WTC11 (cell line): ENCODE measurements around the gene TMEM200A.

Experiments used
- TF ChIP-seq, protein P1 (sequence below): fragments of 200-600 bp; IDR thresholded peaks from 2 replicates; pipeline ENCODE4 v1.8.0; 2022; ENCODE audit warnings: antibody characterized with exemption
- TF ChIP-seq, protein P2 (sequence below): sonication (generic); formaldehyde crosslinking; IDR thresholded peaks from 2 replicates; pipeline ENCODE4 v1.8.0; 2022; ENCODE audit warnings: missing genetic modification reagents
- TF ChIP-seq, protein P3 (sequence below): sonication (generic); formaldehyde crosslinking; IDR thresholded peaks from 2 replicates; pipeline ENCODE4 v1.8.0; 2022; ENCODE audit warnings: mild to moderate bottlenecking, missing genetic modification reagents
- TF ChIP-seq, protein P4 (sequence below): sonication (generic); formaldehyde crosslinking; IDR thresholded peaks from 2 replicates; pipeline ENCODE4 v1.8.0; 2022; ENCODE audit warnings: mild to moderate bottlenecking, missing genetic modification reagents
- TF ChIP-seq, protein P5 (sequence below): sonication (generic); formaldehyde crosslinking; IDR thresholded peaks from 2 replicates; pipeline ENCODE4 v1.8.1; 2023; ENCODE audit warnings: mild to moderate bottlenecking, moderate library complexity, missing genetic modification reagents

DNA sequence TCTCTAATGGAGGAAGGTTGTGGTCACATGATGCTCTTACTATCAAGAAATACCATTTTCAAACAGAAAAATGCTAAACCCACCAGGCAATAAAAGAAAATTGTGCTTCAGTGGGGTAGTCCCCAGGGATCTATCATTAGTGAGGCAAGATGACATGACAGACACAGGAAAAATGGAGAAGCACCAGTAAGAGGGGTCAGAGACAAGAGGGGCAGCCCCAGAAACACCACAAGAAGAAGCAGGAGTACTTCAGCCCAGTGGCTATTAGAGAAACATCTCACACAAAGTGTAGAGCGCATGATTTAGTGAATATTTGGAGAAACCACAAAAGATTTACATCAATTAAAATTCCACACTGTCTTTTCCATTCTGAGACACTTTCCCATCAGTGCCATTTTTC is 10.2 kb upstream of the TMEM200A start:
- TF ChIP-seq, protein P1, sequence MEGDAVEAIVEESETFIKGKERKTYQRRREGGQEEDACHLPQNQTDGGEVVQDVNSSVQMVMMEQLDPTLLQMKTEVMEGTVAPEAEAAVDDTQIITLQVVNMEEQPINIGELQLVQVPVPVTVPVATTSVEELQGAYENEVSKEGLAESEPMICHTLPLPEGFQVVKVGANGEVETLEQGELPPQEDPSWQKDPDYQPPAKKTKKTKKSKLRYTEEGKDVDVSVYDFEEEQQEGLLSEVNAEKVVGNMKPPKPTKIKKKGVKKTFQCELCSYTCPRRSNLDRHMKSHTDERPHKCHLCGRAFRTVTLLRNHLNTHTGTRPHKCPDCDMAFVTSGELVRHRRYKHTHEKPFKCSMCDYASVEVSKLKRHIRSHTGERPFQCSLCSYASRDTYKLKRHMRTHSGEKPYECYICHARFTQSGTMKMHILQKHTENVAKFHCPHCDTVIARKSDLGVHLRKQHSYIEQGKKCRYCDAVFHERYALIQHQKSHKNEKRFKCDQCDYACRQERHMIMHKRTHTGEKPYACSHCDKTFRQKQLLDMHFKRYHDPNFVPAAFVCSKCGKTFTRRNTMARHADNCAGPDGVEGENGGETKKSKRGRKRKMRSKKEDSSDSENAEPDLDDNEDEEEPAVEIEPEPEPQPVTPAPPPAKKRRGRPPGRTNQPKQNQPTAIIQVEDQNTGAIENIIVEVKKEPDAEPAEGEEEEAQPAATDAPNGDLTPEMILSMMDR = no peak
- TF ChIP-seq, protein P2, sequence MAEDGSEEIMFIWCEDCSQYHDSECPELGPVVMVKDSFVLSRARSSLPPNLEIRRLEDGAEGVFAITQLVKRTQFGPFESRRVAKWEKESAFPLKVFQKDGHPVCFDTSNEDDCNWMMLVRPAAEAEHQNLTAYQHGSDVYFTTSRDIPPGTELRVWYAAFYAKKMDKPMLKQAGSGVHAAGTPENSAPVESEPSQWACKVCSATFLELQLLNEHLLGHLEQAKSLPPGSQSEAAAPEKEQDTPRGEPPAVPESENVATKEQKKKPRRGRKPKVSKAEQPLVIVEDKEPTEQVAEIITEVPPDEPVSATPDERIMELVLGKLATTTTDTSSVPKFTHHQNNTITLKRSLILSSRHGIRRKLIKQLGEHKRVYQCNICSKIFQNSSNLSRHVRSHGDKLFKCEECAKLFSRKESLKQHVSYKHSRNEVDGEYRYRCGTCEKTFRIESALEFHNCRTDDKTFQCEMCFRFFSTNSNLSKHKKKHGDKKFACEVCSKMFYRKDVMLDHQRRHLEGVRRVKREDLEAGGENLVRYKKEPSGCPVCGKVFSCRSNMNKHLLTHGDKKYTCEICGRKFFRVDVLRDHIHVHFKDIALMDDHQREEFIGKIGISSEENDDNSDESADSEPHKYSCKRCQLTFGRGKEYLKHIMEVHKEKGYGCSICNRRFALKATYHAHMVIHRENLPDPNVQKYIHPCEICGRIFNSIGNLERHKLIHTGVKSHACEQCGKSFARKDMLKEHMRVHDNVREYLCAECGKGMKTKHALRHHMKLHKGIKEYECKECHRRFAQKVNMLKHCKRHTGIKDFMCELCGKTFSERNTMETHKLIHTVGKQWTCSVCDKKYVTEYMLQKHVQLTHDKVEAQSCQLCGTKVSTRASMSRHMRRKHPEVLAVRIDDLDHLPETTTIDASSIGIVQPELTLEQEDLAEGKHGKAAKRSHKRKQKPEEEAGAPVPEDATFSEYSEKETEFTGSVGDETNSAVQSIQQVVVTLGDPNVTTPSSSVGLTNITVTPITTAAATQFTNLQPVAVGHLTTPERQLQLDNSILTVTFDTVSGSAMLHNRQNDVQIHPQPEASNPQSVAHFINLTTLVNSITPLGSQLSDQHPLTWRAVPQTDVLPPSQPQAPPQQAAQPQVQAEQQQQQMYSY (CRISPR knock-in tag) = no peak
- TF ChIP-seq, protein P3, sequence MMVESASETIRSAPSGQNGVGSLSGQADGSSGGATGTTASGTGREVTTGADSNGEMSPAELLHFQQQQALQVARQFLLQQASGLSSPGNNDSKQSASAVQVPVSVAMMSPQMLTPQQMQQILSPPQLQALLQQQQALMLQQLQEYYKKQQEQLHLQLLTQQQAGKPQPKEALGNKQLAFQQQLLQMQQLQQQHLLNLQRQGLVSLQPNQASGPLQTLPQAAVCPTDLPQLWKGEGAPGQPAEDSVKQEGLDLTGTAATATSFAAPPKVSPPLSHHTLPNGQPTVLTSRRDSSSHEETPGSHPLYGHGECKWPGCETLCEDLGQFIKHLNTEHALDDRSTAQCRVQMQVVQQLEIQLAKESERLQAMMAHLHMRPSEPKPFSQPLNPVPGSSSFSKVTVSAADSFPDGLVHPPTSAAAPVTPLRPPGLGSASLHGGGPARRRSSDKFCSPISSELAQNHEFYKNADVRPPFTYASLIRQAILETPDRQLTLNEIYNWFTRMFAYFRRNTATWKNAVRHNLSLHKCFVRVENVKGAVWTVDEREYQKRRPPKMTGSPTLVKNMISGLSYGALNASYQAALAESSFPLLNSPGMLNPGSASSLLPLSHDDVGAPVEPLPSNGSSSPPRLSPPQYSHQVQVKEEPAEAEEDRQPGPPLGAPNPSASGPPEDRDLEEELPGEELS = no peak
- TF ChIP-seq, protein P4, sequence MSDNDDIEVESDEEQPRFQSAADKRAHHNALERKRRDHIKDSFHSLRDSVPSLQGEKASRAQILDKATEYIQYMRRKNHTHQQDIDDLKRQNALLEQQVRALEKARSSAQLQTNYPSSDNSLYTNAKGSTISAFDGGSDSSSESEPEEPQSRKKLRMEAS = no peak
- TF ChIP-seq, protein P5, sequence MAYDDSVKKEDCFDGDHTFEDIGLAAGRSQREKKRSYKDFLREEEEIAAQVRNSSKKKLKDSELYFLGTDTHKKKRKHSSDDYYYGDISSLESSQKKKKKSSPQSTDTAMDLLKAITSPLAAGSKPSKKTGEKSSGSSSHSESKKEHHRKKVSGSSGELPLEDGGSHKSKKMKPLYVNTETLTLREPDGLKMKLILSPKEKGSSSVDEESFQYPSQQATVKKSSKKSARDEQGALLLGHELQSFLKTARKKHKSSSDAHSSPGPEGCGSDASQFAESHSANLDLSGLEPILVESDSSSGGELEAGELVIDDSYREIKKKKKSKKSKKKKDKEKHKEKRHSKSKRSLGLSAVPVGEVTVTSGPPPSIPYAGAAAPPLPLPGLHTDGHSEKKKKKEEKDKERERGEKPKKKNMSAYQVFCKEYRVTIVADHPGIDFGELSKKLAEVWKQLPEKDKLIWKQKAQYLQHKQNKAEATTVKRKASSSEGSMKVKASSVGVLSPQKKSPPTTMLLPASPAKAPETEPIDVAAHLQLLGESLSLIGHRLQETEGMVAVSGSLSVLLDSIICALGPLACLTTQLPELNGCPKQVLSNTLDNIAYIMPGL (CRISPR knock-in tag) = no peak
